ENCODE measurements around the gene PDCD1LG2. TPM values are rescaled to one million over a fixed set of nuclear protein-coding genes. Genes with fewer than 3 reads are reported as not detected.

The PDCD1LG2 gene
- total RNA-seq, 1 experiment from 2014 or later = not detected

DNA sequence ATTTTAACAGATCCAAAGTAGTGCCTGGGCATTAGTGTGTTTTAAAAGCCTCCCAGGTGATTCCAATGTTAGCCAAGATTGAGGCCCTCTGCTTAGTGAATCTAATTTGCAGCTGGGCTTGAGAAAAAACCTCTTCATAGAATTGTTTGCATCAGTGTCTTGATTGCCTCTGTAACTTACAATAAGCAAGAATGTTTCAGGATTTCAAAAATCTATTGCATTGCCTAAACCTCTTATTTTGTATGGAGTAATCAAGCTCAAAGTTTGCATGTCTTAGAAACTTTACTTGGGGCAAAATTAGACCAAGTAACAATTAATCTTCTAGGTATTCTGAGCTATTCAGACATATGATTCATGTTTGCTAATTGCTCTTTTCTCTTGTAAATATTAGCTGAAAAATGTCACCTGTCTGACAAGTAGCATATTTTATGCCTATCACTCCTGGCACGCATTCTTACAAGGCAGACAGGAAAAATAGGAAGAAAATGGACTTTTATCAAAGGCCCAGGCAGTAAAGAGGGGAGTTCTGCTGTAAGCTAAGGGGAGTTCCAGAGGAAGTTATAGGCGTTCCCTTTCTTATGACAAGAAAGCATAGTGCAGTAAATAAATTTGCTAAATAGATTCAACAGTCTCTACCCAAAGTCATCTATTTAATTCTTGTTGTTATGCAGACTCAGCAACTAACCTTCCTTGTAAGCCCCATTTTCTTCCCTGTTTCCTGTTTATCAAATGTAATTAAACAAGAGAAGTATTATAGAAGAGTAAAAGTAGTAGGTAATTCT lies 21.0 kb downstream of the PDCD1LG2 start:
- Histone ChIP-seq H4K20me1 (ENCODE audit: control insufficient read depth, insufficient read depth, insufficient read length) (no peaks in the 10 kb centered on the region), H3K4me1 (ENCODE audit: insufficient read depth, low read length) (peaks cover 2% of the 10 kb centered on the region), H2AK5ac (ENCODE audit: insufficient read length, low read length) (no peak overlapping the region), H3K23me2 (ENCODE audit: insufficient read length, low read depth, low read length, poor library complexity, severe bottlenecking) (no peaks in the 10 kb centered on the region), H3K27ac (ENCODE audit: insufficient read length, low read depth, low read length) (no peak overlapping the region), H2BK120ac (ENCODE audit: low read depth, low read length, poor library complexity, severe bottlenecking) (no peak overlapping the region), H3K9ac (ENCODE audit: extremely low read depth, insufficient read length, low read length) (no peak overlapping the region), H3K56ac (ENCODE audit: insufficient read length, low read depth, low read length) (no peak overlapping the region), H2BK5ac (ENCODE audit: insufficient read length, low read length) (no peak overlapping the region), H2BK20ac (ENCODE audit: low read depth, low read length, poor library complexity, severe bottlenecking) (no peak overlapping the region), H2BK12ac (ENCODE audit: insufficient read length, low read depth, low read length) (no peak overlapping the region), H3K79me2 (ENCODE audit: insufficient read depth, low read length) (no peaks in the 10 kb centered on the region), H2AFZ (ENCODE audit: low read length) (no peak overlapping the region), H3K79me1 (ENCODE audit: insufficient read depth, low read depth, low read length, poor library complexity, severe bottlenecking) (no peaks in the 10 kb centered on the region), H3K23ac (ENCODE audit: insufficient read length, low read depth, low read length) (no peak overlapping the region), H3K27me3 (ENCODE audit: insufficient read depth, low read length) (no peaks in the 10 kb centered on the region), H3T11ph (ENCODE audit: low read length) (no peak overlapping the region), H4K91ac (ENCODE audit: insufficient read length, low read depth, low read length) (no peak overlapping the region), H3K4ac (ENCODE audit: low read depth, low read length) (no peak overlapping the region), H3K4me2 (ENCODE audit: insufficient read depth, insufficient read length, low read length) (no peak overlapping the region), H2BK15ac (ENCODE audit: low read depth, low read length) (no peak overlapping the region), H4K5ac (ENCODE audit: insufficient read length, low read depth, low read length) (no peak overlapping the region), H3K14ac (ENCODE audit: insufficient read depth, low read length) (no peak overlapping the region), H3K9me3 (ENCODE audit: control insufficient read depth, low read depth, low read length) (no peaks in the 10 kb centered on the region), H3K18ac (ENCODE audit: insufficient read length, low read depth, low read length) (no peak overlapping the region), H4K8ac (replicated peaks; ENCODE audit: insufficient read length, low read depth, low read length) (no peak overlapping the region)
- TF ChIP-seq, protein P1, sequence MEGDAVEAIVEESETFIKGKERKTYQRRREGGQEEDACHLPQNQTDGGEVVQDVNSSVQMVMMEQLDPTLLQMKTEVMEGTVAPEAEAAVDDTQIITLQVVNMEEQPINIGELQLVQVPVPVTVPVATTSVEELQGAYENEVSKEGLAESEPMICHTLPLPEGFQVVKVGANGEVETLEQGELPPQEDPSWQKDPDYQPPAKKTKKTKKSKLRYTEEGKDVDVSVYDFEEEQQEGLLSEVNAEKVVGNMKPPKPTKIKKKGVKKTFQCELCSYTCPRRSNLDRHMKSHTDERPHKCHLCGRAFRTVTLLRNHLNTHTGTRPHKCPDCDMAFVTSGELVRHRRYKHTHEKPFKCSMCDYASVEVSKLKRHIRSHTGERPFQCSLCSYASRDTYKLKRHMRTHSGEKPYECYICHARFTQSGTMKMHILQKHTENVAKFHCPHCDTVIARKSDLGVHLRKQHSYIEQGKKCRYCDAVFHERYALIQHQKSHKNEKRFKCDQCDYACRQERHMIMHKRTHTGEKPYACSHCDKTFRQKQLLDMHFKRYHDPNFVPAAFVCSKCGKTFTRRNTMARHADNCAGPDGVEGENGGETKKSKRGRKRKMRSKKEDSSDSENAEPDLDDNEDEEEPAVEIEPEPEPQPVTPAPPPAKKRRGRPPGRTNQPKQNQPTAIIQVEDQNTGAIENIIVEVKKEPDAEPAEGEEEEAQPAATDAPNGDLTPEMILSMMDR (conservative IDR thresholded peaks at IDR 0.05) = no peak
- DNase-seq = no peak
- Mint-ChIP-seq H3K27me3 (ENCODE audit: low read depth) (no peaks in the 10 kb centered on the region), H3K4me1 (peaks cover 9 to 11% of the 10 kb centered on the region in 2 experiments), H3K9me3 (no peaks in the 10 kb centered on the region), H3K27ac (no peak overlapping the region), H3K4me3 (no peak overlapping the region), H3K36me3 (ENCODE audit: insufficient read depth in 1 of 3, low read depth in 3 of 3) (no peaks in the 10 kb centered on the region)
- WGBS (ENCODE audit: extremely low coverage, insufficient read length, low lambda C conversion rate) = no CpG with 5 or more reads among the region's 2 CpGs
